ENCODE measurements around the gene FTO.

GRCh38 chr16:54059319-54059718 lies 355.4 kb downstream of the FTO start:
- no peak for TF ChIP-seq ZNF776 (CRISPR knock-in tag; IDR thresholded peaks at IDR 0.05)
- no peak for TF ChIP-seq ZNF276 (CRISPR knock-in tag; IDR thresholded peaks at IDR 0.05; ENCODE audit: low read depth)
- TF ChIP-seq GZF1 (CRISPR knock-in tag; IDR thresholded peaks at IDR 0.05): no peak
- TF ChIP-seq, protein P1, sequence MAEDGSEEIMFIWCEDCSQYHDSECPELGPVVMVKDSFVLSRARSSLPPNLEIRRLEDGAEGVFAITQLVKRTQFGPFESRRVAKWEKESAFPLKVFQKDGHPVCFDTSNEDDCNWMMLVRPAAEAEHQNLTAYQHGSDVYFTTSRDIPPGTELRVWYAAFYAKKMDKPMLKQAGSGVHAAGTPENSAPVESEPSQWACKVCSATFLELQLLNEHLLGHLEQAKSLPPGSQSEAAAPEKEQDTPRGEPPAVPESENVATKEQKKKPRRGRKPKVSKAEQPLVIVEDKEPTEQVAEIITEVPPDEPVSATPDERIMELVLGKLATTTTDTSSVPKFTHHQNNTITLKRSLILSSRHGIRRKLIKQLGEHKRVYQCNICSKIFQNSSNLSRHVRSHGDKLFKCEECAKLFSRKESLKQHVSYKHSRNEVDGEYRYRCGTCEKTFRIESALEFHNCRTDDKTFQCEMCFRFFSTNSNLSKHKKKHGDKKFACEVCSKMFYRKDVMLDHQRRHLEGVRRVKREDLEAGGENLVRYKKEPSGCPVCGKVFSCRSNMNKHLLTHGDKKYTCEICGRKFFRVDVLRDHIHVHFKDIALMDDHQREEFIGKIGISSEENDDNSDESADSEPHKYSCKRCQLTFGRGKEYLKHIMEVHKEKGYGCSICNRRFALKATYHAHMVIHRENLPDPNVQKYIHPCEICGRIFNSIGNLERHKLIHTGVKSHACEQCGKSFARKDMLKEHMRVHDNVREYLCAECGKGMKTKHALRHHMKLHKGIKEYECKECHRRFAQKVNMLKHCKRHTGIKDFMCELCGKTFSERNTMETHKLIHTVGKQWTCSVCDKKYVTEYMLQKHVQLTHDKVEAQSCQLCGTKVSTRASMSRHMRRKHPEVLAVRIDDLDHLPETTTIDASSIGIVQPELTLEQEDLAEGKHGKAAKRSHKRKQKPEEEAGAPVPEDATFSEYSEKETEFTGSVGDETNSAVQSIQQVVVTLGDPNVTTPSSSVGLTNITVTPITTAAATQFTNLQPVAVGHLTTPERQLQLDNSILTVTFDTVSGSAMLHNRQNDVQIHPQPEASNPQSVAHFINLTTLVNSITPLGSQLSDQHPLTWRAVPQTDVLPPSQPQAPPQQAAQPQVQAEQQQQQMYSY (CRISPR knock-in tag; IDR thresholded peaks at IDR 0.05): no peak
- no peak for TF ChIP-seq ZNF576 (CRISPR knock-in tag; IDR thresholded peaks at IDR 0.05)
- no peak for TF ChIP-seq NBN (conservative IDR thresholded peaks at IDR 0.05)
- TF ChIP-seq, protein P2, sequence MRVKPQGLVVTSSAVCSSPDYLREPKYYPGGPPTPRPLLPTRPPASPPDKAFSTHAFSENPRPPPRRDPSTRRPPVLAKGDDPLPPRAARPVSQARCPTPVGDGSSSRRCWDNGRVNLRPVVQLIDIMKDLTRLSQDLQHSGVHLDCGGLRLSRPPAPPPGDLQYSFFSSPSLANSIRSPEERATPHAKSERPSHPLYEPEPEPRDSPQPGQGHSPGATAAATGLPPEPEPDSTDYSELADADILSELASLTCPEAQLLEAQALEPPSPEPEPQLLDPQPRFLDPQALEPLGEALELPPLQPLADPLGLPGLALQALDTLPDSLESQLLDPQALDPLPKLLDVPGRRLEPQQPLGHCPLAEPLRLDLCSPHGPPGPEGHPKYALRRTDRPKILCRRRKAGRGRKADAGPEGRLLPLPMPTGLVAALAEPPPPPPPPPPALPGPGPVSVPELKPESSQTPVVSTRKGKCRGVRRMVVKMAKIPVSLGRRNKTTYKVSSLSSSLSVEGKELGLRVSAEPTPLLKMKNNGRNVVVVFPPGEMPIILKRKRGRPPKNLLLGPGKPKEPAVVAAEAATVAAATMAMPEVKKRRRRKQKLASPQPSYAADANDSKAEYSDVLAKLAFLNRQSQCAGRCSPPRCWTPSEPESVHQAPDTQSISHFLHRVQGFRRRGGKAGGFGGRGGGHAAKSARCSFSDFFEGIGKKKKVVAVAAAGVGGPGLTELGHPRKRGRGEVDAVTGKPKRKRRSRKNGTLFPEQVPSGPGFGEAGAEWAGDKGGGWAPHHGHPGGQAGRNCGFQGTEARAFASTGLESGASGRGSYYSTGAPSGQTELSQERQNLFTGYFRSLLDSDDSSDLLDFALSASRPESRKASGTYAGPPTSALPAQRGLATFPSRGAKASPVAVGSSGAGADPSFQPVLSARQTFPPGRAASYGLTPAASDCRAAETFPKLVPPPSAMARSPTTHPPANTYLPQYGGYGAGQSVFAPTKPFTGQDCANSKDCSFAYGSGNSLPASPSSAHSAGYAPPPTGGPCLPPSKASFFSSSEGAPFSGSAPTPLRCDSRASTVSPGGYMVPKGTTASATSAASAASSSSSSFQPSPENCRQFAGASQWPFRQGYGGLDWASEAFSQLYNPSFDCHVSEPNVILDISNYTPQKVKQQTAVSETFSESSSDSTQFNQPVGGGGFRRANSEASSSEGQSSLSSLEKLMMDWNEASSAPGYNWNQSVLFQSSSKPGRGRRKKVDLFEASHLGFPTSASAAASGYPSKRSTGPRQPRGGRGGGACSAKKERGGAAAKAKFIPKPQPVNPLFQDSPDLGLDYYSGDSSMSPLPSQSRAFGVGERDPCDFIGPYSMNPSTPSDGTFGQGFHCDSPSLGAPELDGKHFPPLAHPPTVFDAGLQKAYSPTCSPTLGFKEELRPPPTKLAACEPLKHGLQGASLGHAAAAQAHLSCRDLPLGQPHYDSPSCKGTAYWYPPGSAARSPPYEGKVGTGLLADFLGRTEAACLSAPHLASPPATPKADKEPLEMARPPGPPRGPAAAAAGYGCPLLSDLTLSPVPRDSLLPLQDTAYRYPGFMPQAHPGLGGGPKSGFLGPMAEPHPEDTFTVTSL (CRISPR knock-in tag; IDR thresholded peaks at IDR 0.05; ENCODE audit: borderline replicate concordance): no peak
- TF ChIP-seq ZNF841 (CRISPR knock-in tag; IDR thresholded peaks at IDR 0.05; ENCODE audit: borderline replicate concordance): no peak
- no peak for TF ChIP-seq RARG (CRISPR knock-in tag; IDR thresholded peaks at IDR 0.05; ENCODE audit: low read depth)
- TF ChIP-seq ZNF253 (CRISPR knock-in tag; IDR thresholded peaks at IDR 0.05; ENCODE audit: borderline replicate concordance): no peak
- TF ChIP-seq TAF1 (CRISPR knock-in tag; IDR thresholded peaks at IDR 0.05): no peak
- TF ChIP-seq IRF1 (CRISPR knock-in tag; IDR thresholded peaks at IDR 0.05; ENCODE audit: low read depth): no peak
- TF ChIP-seq CHD2 (IDR thresholded peaks at IDR 0.05; ENCODE audit: low read depth, low read length): no peak
